ENCODE measurements around the gene SLC38A4.

SLC38A4 gene

GRCh38 chr12:46839232-46839631 lies 13.4 kb upstream of the SLC38A4 start:
- no peak for TF ChIP-seq CTCF (conservative IDR thresholded peaks at IDR 0.05; ENCODE audit: low read depth)
- DNase-seq (ENCODE audit: low spot score) = no peak

GRCh38 chr12:46835785-46836184 lies 10.0 kb upstream of the SLC38A4 start:
- ChIA-PET POLR2A (ENCODE audit: low non-redundant PET) (no interaction called here), CTCF (no interaction called here)
- no peak for TF ChIP-seq CTCF (conservative IDR thresholded peaks at IDR 0.05; ENCODE audit: low read depth)
- no peak overlapping the region for H3K27ac ChIP-seq
- DNase-seq (ENCODE audit: low spot score) = no peak

More at GRCh38 chr12:46839232-46839631, 13.4 kb upstream of the SLC38A4 start:
- POLR2A ChIA-PET (ENCODE audit: low non-redundant PET) = no interaction called here
- CTCF ChIA-PET = no interaction called here
- H3K27ac ChIP-seq = no peak overlapping the region

- ChIA-PET POLR2A (ENCODE audit: low non-redundant PET) (no interaction called here), CTCF (no interaction called here)
- TF ChIP-seq CTCF (conservative IDR thresholded peaks at IDR 0.05; ENCODE audit: low read depth) = no peak
- no peak for DNase-seq (ENCODE audit: low spot score)
- H3K27ac ChIP-seq = no peak overlapping the region
Observed at GRCh38 chr12:46832130-46832704, 6.4 kb upstream of the SLC38A4 start.

GRCh38 chr12:46831335-46832129 lies 5.7 kb upstream of the SLC38A4 start:
- ChIA-PET CTCF (interaction anchor here (0.6 to 0.7 kb wide), 2 partner anchors 113 to 357 kb away, joined by 3 read pairs; no protein-coding TSS in a partner anchor), POLR2A (ENCODE audit: low non-redundant PET) (no interaction called here)
- no peak for TF ChIP-seq CTCF (conservative IDR thresholded peaks at IDR 0.05; ENCODE audit: low read depth)
- DNase-seq (ENCODE audit: low spot score) = peak; percentile 15
- no peak overlapping the region for H3K27ac ChIP-seq

- DNase-seq (ENCODE audit: low spot score) = peak; percentile 39
- CTCF ChIA-PET = interaction anchor here (0.6 to 0.7 kb wide), 2 partner anchors 112 to 357 kb away, joined by 3 read pairs; no protein-coding TSS in a partner anchor
- no peak for TF ChIP-seq CTCF (conservative IDR thresholded peaks at IDR 0.05; ENCODE audit: low read depth)
- POLR2A ChIA-PET (ENCODE audit: low non-redundant PET) = no interaction called here
- H3K27ac ChIP-seq = no peak overlapping the region
Observed at GRCh38 chr12:46830731-46831334, 5.0 kb upstream of the SLC38A4 start.

- no peak for TF ChIP-seq CTCF (conservative IDR thresholded peaks at IDR 0.05; ENCODE audit: low read depth)
- POLR2A ChIA-PET (ENCODE audit: low non-redundant PET) = no interaction called here
- no peak overlapping the region for H3K27ac ChIP-seq
- DNase-seq (ENCODE audit: low spot score) = no peak
- CTCF ChIA-PET = interaction anchor here (0.6 kb wide), 1 partner anchor 264 kb away, joined by 6 read pairs; no protein-coding TSS in a partner anchor
Observed at GRCh38 chr12:46824709-46825108, 1.1 kb downstream of the SLC38A4 start.
